ENCODE results near the gene SLC25A13. TPM values are rescaled to one million over a fixed set of nuclear protein-coding genes. Genes with fewer than 3 reads are reported as not detected.

SLC25A13 gene
- total and polyA plus RNA-seq, 2 of the 8 experiments (the other 6 are each of a cell fraction or from before 2014, with no cell fraction given), result 30.8 to 85.4 TPM

DNA sequence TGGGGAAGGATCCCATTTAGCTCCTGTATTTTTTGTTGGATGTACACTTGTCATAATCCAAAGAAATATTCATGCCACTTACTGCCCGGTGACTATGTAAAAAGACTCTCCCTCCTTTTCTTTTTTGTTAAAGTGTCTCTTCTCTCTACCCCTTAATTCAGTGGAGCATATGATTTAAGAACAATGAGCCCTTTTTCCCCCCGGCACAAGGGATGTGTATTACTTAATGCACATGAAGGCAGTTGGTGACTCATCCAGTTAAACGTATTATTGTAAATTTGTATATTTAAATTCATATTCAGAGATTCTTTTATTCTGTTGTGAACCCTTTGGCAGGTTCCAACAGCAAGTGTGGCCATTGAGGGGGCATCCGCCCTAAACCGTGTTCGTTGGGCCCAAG is 241.9 kb downstream of the SLC25A13 start:
- Histone ChIP-seq H2BK15ac (ENCODE audit: low read length) (no peak overlapping the region), H3K79me2 (ENCODE audit: control insufficient read depth in 1 of 2, insufficient read depth in 2 of 2, low read length in 2 of 2) (no peaks in the 10 kb centered on the region), H3K56ac (replicated peaks; ENCODE audit: insufficient read length, low read depth, low read length) (no peak overlapping the region), H3K4me1 (replicated peaks in 1 of 4; ENCODE audit: control insufficient read depth in 3 of 4, insufficient read depth in 4 of 4, low read length in 3 of 4) (peaks cover 0 to 2% (median 0%) of the 10 kb centered on the region in 4 experiments; a peak in 2 of 7 replicates), H4K5ac (ENCODE audit: insufficient read length, low read depth, low read length) (no peak overlapping the region), H4K8ac (ENCODE audit: extremely low read depth, insufficient read depth, low read length) (no peak overlapping the region), H3K9me3 (ENCODE audit: insufficient read depth in 2 of 2, low read depth in 1 of 2, low read length in 1 of 2) (no peaks in the 10 kb centered on the region), H3K23me2 (ENCODE audit: low read depth, low read length) (peaks cover 6% of the 10 kb centered on the region), H4K20me1 (replicated peaks in 1 of 2; ENCODE audit: control insufficient read depth in 1 of 2, insufficient read depth in 2 of 2, low read length in 2 of 2) (no peaks in the 10 kb centered on the region), H2BK20ac (ENCODE audit: low read length) (no peak overlapping the region), H3K79me1 (ENCODE audit: low read depth, low read length) (no peaks in the 10 kb centered on the region), H2AK5ac (ENCODE audit: low read depth, low read length) (no peak overlapping the region), H3K18ac (ENCODE audit: extremely low read depth, low read length) (no peak overlapping the region), H3K27ac (ENCODE audit: low read depth, low read length) (no peak overlapping the region), H2BK12ac (ENCODE audit: low read depth, low read length) (no peak overlapping the region), H3K14ac (ENCODE audit: insufficient read length) (no peak overlapping the region), H3K4ac (replicated peaks; ENCODE audit: insufficient read length, low read depth, low read length) (no peak overlapping the region), H3K27me3 (replicated peaks in 1 of 4; ENCODE audit: control insufficient read depth in 3 of 4, extremely low read depth in 1 of 4, insufficient read depth in 3 of 4, low read length in 3 of 4) (peaks cover 3 to 18% (median 9%) of the 10 kb centered on the region in 4 experiments), H3K4me2 (ENCODE audit: insufficient read depth in 1 of 2, low read depth in 2 of 2, low read length in 2 of 2) (no peak overlapping the region), H2BK120ac (replicated peaks; ENCODE audit: low read depth, low read length) (no peak overlapping the region), H3K36me3 (ENCODE audit: control insufficient read depth in 2 of 4, insufficient read depth in 4 of 4, low read length in 3 of 4) (no peaks in the 10 kb centered on the region), H2AFZ (ENCODE audit: low read length) (no peak overlapping the region), H3K4me3 (ENCODE audit: extremely low read depth in 1 of 4, insufficient read depth in 2 of 4, low read depth in 3 of 4, low read length in 4 of 4) (no peak overlapping the region), H4K91ac (replicated peaks; ENCODE audit: insufficient read length, low read length) (no peak overlapping the region), H3K9ac (replicated peaks in 1 of 4; ENCODE audit: extremely low read depth in 1 of 4, low read depth in 3 of 4, low read length in 3 of 4) (no peak overlapping the region), H2BK5ac (ENCODE audit: low read depth, low read length) (no peak overlapping the region), H3K23ac (ENCODE audit: insufficient read length) (no peak overlapping the region)
- CTCF ChIA-PET (ENCODE audit: partially characterized antibody), result no interaction called here
- no peak for DNase-seq (ENCODE audit: low read depth in 1 of 2, low spot score in 2 of 2)
- POLR2A ChIA-PET (ENCODE audit: partially characterized antibody), result no interaction called here
- FAIRE-seq, result no peak
- 79% methylated on average over 6 of the region's 6 CpGs; no CpG with 5 or more reads in 1 of the 2 experiments for WGBS, 2 experiments (ENCODE audit: extremely low coverage in 1 of 2, insufficient coverage in 1 of 2, insufficient read length in 1 of 2, insufficient replicate concordance in 2 of 2, low coverage in 1 of 2, low lambda C conversion rate in 2 of 2, missing lambda C conversion rate in 1 of 2)
- TF ChIP-seq, protein P1, sequence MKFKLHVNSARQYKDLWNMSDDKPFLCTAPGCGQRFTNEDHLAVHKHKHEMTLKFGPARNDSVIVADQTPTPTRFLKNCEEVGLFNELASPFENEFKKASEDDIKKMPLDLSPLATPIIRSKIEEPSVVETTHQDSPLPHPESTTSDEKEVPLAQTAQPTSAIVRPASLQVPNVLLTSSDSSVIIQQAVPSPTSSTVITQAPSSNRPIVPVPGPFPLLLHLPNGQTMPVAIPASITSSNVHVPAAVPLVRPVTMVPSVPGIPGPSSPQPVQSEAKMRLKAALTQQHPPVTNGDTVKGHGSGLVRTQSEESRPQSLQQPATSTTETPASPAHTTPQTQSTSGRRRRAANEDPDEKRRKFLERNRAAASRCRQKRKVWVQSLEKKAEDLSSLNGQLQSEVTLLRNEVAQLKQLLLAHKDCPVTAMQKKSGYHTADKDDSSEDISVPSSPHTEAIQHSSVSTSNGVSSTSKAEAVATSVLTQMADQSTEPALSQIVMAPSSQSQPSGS (IDR thresholded peaks at IDR 0.05; ENCODE audit: low read length), result no peak
- no peak for TF ChIP-seq SIN3A (conservative IDR thresholded peaks at IDR 0.05 in 1 of 2, IDR thresholded peaks at IDR 0.05 in 1 of 2; ENCODE audit: low read depth in 1 of 2, low read length in 2 of 2)
- TF ChIP-seq HDAC6 (IDR thresholded peaks at IDR 0.05; ENCODE audit: low read depth, low read length), result no peak
- TF ChIP-seq TAF1 (IDR thresholded peaks at IDR 0.05; ENCODE audit: low read depth, low read length), result no peak
- TF ChIP-seq GABPA (IDR thresholded peaks at IDR 0.05; ENCODE audit: borderline replicate concordance, insufficient read depth, low read length), result no peak
- no peak for TF ChIP-seq MAFK (IDR thresholded peaks at IDR 0.05; ENCODE audit: low read depth, low read length)
- no peak for TF ChIP-seq FOSL1 (IDR thresholded peaks at IDR 0.05; ENCODE audit: insufficient read depth, low read depth, low read length)
- no peak for TF ChIP-seq CREB1 (IDR thresholded peaks at IDR 0.05)
- TF ChIP-seq CTBP2 (IDR thresholded peaks at IDR 0.05; ENCODE audit: borderline replicate concordance, insufficient read depth, insufficient read length, low read length), result no peak
- TF ChIP-seq SUZ12 (IDR thresholded peaks at IDR 0.05; ENCODE audit: low read length), result no peak
- no peak for TF ChIP-seq EP300 (IDR thresholded peaks at IDR 0.05; ENCODE audit: borderline replicate concordance in 1 of 2, low read depth in 2 of 2, low read length in 2 of 2)
- no peak for TF ChIP-seq RBBP5 (IDR thresholded peaks at IDR 0.05; ENCODE audit: borderline replicate concordance, low read depth, low read length)

Data from H1 (cell line).